SK-N-SH (cell line): ENCODE measurements around the gene EEF1G. TPM values are rescaled to one million over a fixed set of nuclear protein-coding genes. Genes with fewer than 3 reads are reported as not detected.

Experiments used
- CTCF ChIA-PET: fragments of 300-600, 350-600 bp; formaldehyde crosslinking; extraction: SDS; loops from one replicate; lab custom pipeline; 2021; lab: Yijun Ruan, JAX
- POLR2A ChIA-PET: fragments of 350-600 bp; sonication (Branson Sonifier 250); formaldehyde crosslinking; extraction: SDS; loops from one replicate; lab custom pipeline; 2020; ENCODE audit warnings: antibody characterized with exemption, inconsistent platforms; lab: Yijun Ruan, JAX
- DNase-seq: peaks from one replicate; pipeline ENCODE4 v3.0.0; 2012
- H2AFZ ChIP-seq: fragments of 200-600 bp; sonication (generic); 2 replicates; pipeline ENCODE4 v1.8.1; 2016; ENCODE audit warnings: antibody characterized with exemption, mild to moderate bottlenecking, low read depth
- H3F3A ChIP-seq: fragments of 200-600 bp; sonication (generic); replicated peaks from 2 replicates; pipeline ENCODE3; 2016; ENCODE audit warnings: antibody characterized with exemption, mild to moderate bottlenecking; ENCODE audit not compliant: insufficient read depth
- H3K27ac ChIP-seq, 2 experiments: fragments of 200-500 bp in 1 of 2; fragments of 200-600 bp in 1 of 2; sonication (Bioruptor generic) in 1 of 2; sonication (generic), shearing (Covaris generic) in 1 of 2; 2 replicates each; pipeline versions ENCODE4 v1.5.1 to v1.6.1; 2014 to 2016; ENCODE audit warnings: low read depth in 2 of 2, inconsistent platforms in 1 of 2, low read length in 1 of 2, mild to moderate bottlenecking in 1 of 2, mixed read lengths in 1 of 2
- H3K27me3 ChIP-seq: fragments of 200-600 bp; sonication (generic), shearing (Covaris generic); 2 replicates; pipeline ENCODE4 v1.6.1; 2016; ENCODE audit warnings: mixed run types; ENCODE audit not compliant: insufficient read depth
- H3K36me3 ChIP-seq, 2 experiments: fragments of 200-500 bp in 1 of 2; fragments of 200-600 bp in 1 of 2; sonication (Bioruptor generic) in 1 of 2; sonication (generic) in 1 of 2; replicated peaks in 1 of 2; 2 replicates each; pipeline versions ENCODE3 to v1.5.1; 2014 to 2016; ENCODE audit warnings: low read length in 1 of 2, mild to moderate bottlenecking in 1 of 2; ENCODE audit not compliant: insufficient read depth in 2 of 2, control insufficient read depth in 1 of 2
- H3K4me1 ChIP-seq, 2 experiments: fragments of 200-500 bp in 1 of 2; fragments of 200-600 bp in 1 of 2; sonication (Bioruptor generic) in 1 of 2; sonication (generic), shearing (Covaris generic) in 1 of 2; 2 replicates each; pipeline versions ENCODE4 v1.5.1 to v1.6.1; 2014 to 2016; ENCODE audit warnings: low read depth in 1 of 2, low read length in 1 of 2, mixed run types in 1 of 2; ENCODE audit not compliant: insufficient read depth in 2 of 2, control insufficient read depth in 1 of 2
- H3K4me2 ChIP-seq: fragments of 200-600 bp; sonication (generic), shearing (Covaris generic); 2 replicates; pipeline ENCODE4 v1.6.1; 2017; ENCODE audit warnings: mixed run types
- H3K4me3 ChIP-seq, 2 experiments: fragments of 200-500 bp in 1 of 2; fragments of 200-600 bp in 1 of 2; sonication (Bioruptor generic) in 1 of 2; sonication (generic), shearing (Covaris generic) in 1 of 2; 2 replicates each; pipeline versions ENCODE4 v1.5.1 to v1.8.1; 2014 to 2016; ENCODE audit warnings: low read depth in 2 of 2, inconsistent platforms in 1 of 2, low read length in 1 of 2, mild to moderate bottlenecking in 1 of 2, mixed read lengths in 1 of 2, moderate library complexity in 1 of 2
- H3K79me2 ChIP-seq: fragments of 200-600 bp; sonication (generic); 2 replicates; pipeline ENCODE4 v1.8.1; 2017; ENCODE audit warnings: mild to moderate bottlenecking; ENCODE audit not compliant: insufficient read depth
- H3K9ac ChIP-seq: fragments of 200-600 bp; sonication (generic); 2 replicates; pipeline ENCODE4 v1.6.1; 2017; ENCODE audit warnings: mixed run types
- H3K9me2 ChIP-seq: fragments of 200-600 bp; sonication (generic); 2 replicates; pipeline ENCODE4 v1.6.1; 2017; ENCODE audit warnings: mixed run types
- H3K9me3 ChIP-seq: fragments of 200-600 bp; sonication (generic); 2 replicates; pipeline ENCODE4 v1.6.1; 2017; ENCODE audit warnings: mixed run types, mild to moderate bottlenecking, moderate library complexity
- H4K20me1 ChIP-seq: fragments of 200-600 bp; sonication (generic); 2 replicates; pipeline ENCODE4 v1.6.1; 2017; ENCODE audit warnings: mild to moderate bottlenecking, mixed run types; ENCODE audit not compliant: insufficient read depth
- CHD2 ChIP-seq: fragments of 150-350 bp; IDR thresholded peaks from 2 replicates; pipeline ENCODE4 v1.6.1; 2018; ENCODE audit warnings: low read length; ENCODE audit not compliant: partially characterized antibody
- RFX5 ChIP-seq: IDR thresholded peaks from 2 replicates; pipeline ENCODE4 v1.6.1; 2012; ENCODE audit warnings: mild to moderate bottlenecking, improper control_type of control experiment, low read length
- WGBS: methylation state at CpG from one replicate; pipeline ENCODE4 v1.1.6; 2017; ENCODE audit warnings: low lambda C conversion rate; 5-methylcytosine and 5-hydroxymethylcytosine counted together
- polyA plus RNA-seq, 3 experiments: library from polyadenylated mRNA; depleted of rRNA; stranded (reverse); fragments of >200 nt; gene quantifications; 2 replicates each; pipeline ENCODE4 v1.2.3, GENCODE V29; 2012
- TF ChIP-seq, protein P1 (sequence below): IDR thresholded peaks from 2 replicates; pipeline ENCODE4 v1.4.0; 2012; ENCODE audit warnings: low read depth
- TF ChIP-seq, protein P2 (sequence below): IDR thresholded peaks from 2 replicates; pipeline ENCODE4 v1.4.0; 2012; ENCODE audit warnings: low read depth, borderline replicate concordance
- TF ChIP-seq, protein P3 (sequence below): IDR thresholded peaks from 2 replicates; pipeline ENCODE4 v1.6.1; 2012; ENCODE audit warnings: mild to moderate bottlenecking, low read depth, low read length, moderate library complexity
- TF ChIP-seq, protein P4 (sequence below): fragments of 150-350 bp; IDR thresholded peaks from 2 replicates; pipeline ENCODE4 v1.6.1; 2016; ENCODE audit warnings: mild to moderate bottlenecking, low read depth, low read length

EEF1G gene
- polyA plus RNA-seq, 1 of the 3 experiments (the other 2 are of a cell fraction): 1,853 TPM

DNA sequence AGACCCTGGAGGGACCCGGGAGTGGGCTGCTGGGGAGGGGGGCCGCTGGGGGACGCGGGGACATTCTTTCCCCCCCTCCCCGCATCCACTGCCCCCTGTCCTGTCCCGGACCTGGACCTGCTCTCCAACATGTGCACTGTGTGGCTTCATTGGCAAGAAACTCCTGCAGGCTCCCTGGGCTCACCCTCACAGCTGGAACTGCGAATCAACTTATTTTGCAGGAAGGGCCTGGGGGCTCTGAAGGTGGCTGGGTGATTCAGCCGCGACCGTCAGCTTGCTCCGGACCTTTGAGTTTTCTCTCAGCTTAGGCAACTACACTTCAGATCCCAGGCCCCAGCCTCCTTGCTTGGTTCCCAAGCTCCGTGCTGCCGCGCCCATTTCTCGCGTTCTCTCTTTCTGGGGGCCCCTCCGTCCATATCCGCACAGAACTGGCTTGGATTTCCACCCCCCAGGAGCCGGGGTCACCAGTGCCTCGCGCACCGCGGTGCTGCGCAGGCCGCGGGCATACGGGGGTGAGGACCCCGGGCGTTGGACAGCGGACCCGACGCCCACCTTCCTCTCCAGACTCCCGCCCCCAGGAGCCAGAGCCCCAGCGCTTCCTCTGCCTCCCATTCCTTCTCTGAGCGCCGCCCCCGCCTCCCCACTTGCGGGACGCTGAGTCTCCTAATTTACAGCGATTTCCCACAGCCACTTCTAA lies 26.6 kb downstream of the EEF1G start:
- DNase-seq: no peak

More for the DNA sequence above, 26.6 kb downstream of the EEF1G start:
- TF ChIP-seq, protein P1, sequence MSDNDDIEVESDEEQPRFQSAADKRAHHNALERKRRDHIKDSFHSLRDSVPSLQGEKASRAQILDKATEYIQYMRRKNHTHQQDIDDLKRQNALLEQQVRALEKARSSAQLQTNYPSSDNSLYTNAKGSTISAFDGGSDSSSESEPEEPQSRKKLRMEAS: peak; percentile 0; the same call in 1 of the 2 replicates
- TF ChIP-seq, protein P2, sequence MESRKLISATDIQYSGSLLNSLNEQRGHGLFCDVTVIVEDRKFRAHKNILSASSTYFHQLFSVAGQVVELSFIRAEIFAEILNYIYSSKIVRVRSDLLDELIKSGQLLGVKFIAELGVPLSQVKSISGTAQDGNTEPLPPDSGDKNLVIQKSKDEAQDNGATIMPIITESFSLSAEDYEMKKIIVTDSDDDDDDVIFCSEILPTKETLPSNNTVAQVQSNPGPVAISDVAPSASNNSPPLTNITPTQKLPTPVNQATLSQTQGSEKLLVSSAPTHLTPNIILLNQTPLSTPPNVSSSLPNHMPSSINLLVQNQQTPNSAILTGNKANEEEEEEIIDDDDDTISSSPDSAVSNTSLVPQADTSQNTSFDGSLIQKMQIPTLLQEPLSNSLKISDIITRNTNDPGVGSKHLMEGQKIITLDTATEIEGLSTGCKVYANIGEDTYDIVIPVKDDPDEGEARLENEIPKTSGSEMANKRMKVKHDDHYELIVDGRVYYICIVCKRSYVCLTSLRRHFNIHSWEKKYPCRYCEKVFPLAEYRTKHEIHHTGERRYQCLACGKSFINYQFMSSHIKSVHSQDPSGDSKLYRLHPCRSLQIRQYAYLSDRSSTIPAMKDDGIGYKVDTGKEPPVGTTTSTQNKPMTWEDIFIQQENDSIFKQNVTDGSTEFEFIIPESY: no peak
- TF ChIP-seq, protein P3, sequence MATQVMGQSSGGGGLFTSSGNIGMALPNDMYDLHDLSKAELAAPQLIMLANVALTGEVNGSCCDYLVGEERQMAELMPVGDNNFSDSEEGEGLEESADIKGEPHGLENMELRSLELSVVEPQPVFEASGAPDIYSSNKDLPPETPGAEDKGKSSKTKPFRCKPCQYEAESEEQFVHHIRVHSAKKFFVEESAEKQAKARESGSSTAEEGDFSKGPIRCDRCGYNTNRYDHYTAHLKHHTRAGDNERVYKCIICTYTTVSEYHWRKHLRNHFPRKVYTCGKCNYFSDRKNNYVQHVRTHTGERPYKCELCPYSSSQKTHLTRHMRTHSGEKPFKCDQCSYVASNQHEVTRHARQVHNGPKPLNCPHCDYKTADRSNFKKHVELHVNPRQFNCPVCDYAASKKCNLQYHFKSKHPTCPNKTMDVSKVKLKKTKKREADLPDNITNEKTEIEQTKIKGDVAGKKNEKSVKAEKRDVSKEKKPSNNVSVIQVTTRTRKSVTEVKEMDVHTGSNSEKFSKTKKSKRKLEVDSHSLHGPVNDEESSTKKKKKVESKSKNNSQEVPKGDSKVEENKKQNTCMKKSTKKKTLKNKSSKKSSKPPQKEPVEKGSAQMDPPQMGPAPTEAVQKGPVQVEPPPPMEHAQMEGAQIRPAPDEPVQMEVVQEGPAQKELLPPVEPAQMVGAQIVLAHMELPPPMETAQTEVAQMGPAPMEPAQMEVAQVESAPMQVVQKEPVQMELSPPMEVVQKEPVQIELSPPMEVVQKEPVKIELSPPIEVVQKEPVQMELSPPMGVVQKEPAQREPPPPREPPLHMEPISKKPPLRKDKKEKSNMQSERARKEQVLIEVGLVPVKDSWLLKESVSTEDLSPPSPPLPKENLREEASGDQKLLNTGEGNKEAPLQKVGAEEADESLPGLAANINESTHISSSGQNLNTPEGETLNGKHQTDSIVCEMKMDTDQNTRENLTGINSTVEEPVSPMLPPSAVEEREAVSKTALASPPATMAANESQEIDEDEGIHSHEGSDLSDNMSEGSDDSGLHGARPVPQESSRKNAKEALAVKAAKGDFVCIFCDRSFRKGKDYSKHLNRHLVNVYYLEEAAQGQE: no peak
- TF ChIP-seq RFX5 (no peak), CHD2 (no peak)
- TF ChIP-seq, protein P4, sequence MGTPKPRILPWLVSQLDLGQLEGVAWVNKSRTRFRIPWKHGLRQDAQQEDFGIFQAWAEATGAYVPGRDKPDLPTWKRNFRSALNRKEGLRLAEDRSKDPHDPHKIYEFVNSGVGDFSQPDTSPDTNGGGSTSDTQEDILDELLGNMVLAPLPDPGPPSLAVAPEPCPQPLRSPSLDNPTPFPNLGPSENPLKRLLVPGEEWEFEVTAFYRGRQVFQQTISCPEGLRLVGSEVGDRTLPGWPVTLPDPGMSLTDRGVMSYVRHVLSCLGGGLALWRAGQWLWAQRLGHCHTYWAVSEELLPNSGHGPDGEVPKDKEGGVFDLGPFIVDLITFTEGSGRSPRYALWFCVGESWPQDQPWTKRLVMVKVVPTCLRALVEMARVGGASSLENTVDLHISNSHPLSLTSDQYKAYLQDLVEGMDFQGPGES: no peak
- peaks cover 16% of the 10 kb centered on the region for H3F3A ChIP-seq
- peaks cover 35% of the 10 kb centered on the region for H4K20me1 ChIP-seq
- peak overlapping the region; percentile 75 to 98 for H3K4me3 ChIP-seq
- H3K4me1 ChIP-seq: peaks cover 23 to 41% of the 10 kb centered on the region in 2 experiments; a peak in 3 of 4 replicates
- H3K27me3 ChIP-seq: no peaks in the 10 kb centered on the region
- peaks cover 0 to 4% of the 10 kb centered on the region in 2 experiments for H3K36me3 ChIP-seq
- H3K9me3 ChIP-seq: no peaks in the 10 kb centered on the region
- H3K9me2 ChIP-seq: no peaks in the 10 kb centered on the region
- POLR2A ChIA-PET: interaction anchor here (0.6 to 2.1 kb wide), 6 partner anchors 8 to 152 kb away, joined by 3 to 9 read pairs (median 3); partner anchors contain the start of gene EEF1G
- peak overlapping the region; percentile 98 for H3K4me2 ChIP-seq
- peak overlapping the region; percentile 99; the same call in 1 of the 2 replicates for H3K9ac ChIP-seq
- 0 out of 2 replicates have a peak overlapping the region, but pooled peaks have one; percentile 46 for H2AFZ ChIP-seq
- peaks cover 72% of the 10 kb centered on the region for H3K79me2 ChIP-seq
- CTCF ChIA-PET: interaction anchor here (0.7 to 2.3 kb wide), 4 partner anchors 13 to 167 kb away, joined by 4 to 12 read pairs (median 7); no protein-coding TSS in a partner anchor
- H3K27ac ChIP-seq: peak overlapping the region in 1 of 2 experiments; percentile 50; a peak in 3 of 4 replicates
- 53% methylated on average over 40 of the region's 40 CpGs for WGBS
